A549 treated with dexamethasone at 1 μM for 4 hours (cell line): Measurements from ENCODE around the gene AOPEP. TPM values are rescaled to one million over a fixed set of nuclear protein-coding genes. Genes with fewer than 3 reads are reported as not detected.

Source experiments
- total RNA-seq: library from RNA; stranded (reverse); fragments of 200-300 nt; extraction: Qiagen RNA extraction; gene quantifications from 5 replicates; pipeline ENCODE4 v1.2.3, GENCODE V29; 2022

AOPEP gene
- 118 to 146 TPM (median 132 TPM) in 5 replicates for total RNA-seq

DNA sequence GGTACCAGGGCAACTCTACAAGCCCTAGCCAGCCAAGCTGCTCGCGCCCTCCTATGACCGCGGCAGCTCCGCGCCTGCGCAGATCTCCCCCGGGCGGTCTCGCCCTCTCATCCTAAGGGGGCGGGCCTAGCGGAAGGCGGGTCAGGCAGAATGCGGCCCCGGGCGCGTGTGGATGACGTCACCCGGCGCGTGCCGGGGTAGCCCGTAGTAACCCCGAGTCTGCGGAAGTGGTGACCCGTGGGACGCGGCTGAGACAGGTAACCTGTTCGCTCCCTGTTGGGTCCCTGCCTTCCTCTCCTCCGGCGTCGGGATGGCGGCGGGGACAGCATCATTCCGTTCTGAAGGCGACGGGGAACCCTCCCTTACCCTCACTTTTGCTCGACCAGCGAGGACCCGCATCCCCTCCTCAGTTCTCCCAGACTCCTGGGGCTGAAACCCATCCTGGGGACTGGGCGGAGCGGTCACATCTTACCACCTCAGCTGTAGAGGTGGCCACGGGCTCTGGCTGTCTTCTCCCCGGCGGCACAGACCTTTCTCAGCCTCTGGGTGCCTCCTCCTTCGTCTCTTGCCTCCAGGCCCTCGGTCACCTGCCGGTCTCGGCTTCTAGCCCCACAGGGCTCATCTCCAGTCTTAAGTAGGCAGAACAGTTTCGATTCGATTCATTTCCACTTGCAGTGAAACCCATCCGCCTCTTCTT, at the start of gene AOPEP:
AOPEP (plus strand) TSS at position 205 of the 697 bp plus-strand sequence. CDS start 33,085 bp downstream, outside the sequence.

Other genes starting within 250 kb of the AOPEP start
- 0.64 to 0.97 TPM (median 0.72 TPM) in 5 replicates for gene PCAT7, start 171.6 kb upstream of the AOPEP start, total RNA-seq
- 0.09 TPM in 1 of 5 replicates, not detected in the others for gene FBP2, start 132.9 kb upstream of the AOPEP start, total RNA-seq
- 0.05 to 0.12 TPM in 2 of 5 replicates, not detected in the others for gene FBP1, start 87.2 kb upstream of the AOPEP start, total RNA-seq